AG09319 (cell line): ENCODE measurements around the gene SSTR5.

ENCODE experiments used
- DNase-seq: peaks from one replicate; pipeline ENCODE4 v3.0.0-alpha.2; 2010; ENCODE audit warnings: low read depth; ENCODE audit errors: extremely low read depth
- CTCF ChIP-seq: IDR thresholded peaks from 2 replicates; pipeline ENCODE4 v1.5.1; 2011; ENCODE audit warnings: low read depth, mild to moderate bottlenecking, inconsistent platforms, low read length, moderate library complexity

Gene SSTR5

GRCh38 chr16:1042049-1042744 is 30.4 kb upstream of the SSTR5 start:
- TF ChIP-seq CTCF, result no peak
- DNase-seq, result no peak

GRCh38 chr16:1042866-1043265 is 29.7 kb upstream of the SSTR5 start:
- TF ChIP-seq CTCF, result no peak
- no peak for DNase-seq

- no peak for TF ChIP-seq CTCF
- no peak for DNase-seq
Measured at GRCh38 chr16:1043881-1044451, 28.6 kb upstream of the SSTR5 start.

- DNase-seq, result no peak
- no peak for TF ChIP-seq CTCF
Measured at GRCh38 chr16:1044460-1045309, 27.9 kb upstream of the SSTR5 start.

GRCh38 chr16:1045310-1045992 is 27.1 kb upstream of the SSTR5 start:
- DNase-seq, result no peak
- TF ChIP-seq CTCF, result no peak

- no peak for TF ChIP-seq CTCF
- no peak for DNase-seq
Measured at GRCh38 chr16:1045993-1046911, 26.3 kb upstream of the SSTR5 start.
